Body of pancreas (tissue), 4 donors: ENCODE results near the gene PRDX2.

Source experiments
- POLR2A ChIP-seq, 3 donors: fragments of 450-650 bp; IDR thresholded peaks; one replicate each; pipeline ENCODE4 v1.6.1; 2016; ENCODE audit warnings: antibody characterized with exemption in 3 of 3, mild to moderate bottlenecking in 2 of 3
- TF ChIP-seq, protein P1 (sequence below), 7 experiments: fragments of 450-650 bp in 4 of 7; fragments of 200-600 bp in 3 of 7; sonication (generic) in 3 of 7; IDR thresholded peaks; one replicate each; pipeline ENCODE4 v1.5.1; 2016 to 2019; ENCODE audit warnings: antibody characterized with exemption in 7 of 7

DNA sequence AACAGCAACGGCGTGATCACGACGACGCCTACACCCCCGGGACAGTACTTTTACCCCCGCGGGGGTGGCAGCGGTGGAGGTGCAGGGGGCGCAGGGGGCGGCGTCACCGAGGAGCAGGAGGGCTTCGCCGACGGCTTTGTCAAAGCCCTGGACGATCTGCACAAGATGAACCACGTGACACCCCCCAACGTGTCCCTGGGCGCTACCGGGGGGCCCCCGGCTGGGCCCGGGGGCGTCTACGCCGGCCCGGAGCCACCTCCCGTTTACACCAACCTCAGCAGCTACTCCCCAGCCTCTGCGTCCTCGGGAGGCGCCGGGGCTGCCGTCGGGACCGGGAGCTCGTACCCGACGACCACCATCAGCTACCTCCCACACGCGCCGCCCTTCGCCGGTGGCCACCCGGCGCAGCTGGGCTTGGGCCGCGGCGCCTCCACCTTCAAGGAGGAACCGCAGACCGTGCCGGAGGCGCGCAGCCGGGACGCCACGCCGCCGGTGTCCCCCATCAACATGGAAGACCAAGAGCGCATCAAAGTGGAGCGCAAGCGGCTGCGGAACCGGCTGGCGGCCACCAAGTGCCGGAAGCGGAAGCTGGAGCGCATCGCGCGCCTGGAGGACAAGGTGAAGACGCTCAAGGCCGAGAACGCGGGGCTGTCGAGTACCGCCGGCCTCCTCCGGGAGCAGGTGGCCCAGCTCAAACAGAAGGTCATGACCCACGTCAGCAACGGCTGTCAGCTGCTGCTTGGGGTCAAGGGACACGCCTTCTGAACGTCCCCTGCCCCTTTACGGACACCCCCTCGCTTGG is 9.3 kb downstream of the PRDX2 start:
- TF ChIP-seq POLR2A (IDR thresholded peaks at IDR 0.05) = peak; percentile 29 to 59 (median 56)
- TF ChIP-seq, protein P1, sequence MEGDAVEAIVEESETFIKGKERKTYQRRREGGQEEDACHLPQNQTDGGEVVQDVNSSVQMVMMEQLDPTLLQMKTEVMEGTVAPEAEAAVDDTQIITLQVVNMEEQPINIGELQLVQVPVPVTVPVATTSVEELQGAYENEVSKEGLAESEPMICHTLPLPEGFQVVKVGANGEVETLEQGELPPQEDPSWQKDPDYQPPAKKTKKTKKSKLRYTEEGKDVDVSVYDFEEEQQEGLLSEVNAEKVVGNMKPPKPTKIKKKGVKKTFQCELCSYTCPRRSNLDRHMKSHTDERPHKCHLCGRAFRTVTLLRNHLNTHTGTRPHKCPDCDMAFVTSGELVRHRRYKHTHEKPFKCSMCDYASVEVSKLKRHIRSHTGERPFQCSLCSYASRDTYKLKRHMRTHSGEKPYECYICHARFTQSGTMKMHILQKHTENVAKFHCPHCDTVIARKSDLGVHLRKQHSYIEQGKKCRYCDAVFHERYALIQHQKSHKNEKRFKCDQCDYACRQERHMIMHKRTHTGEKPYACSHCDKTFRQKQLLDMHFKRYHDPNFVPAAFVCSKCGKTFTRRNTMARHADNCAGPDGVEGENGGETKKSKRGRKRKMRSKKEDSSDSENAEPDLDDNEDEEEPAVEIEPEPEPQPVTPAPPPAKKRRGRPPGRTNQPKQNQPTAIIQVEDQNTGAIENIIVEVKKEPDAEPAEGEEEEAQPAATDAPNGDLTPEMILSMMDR (IDR thresholded peaks at IDR 0.05) = peak in 1 of 7 experiments; percentile 1
